GM19035 (cell line): ENCODE results near the gene MRPS17.

Source experiments
- ATAC-seq: cut with Tn5 transposase; IDR thresholded peaks from one replicate; pipeline ENCODE4 v1.9.1; 2021; ENCODE audit not compliant: unreplicated experiment

Gene MRPS17

GRCh38 chr7:55970561-55970960, 18.9 kb downstream of the MRPS17 start:
- ATAC-seq, result no peak

GRCh38 chr7:55970978-55971377, 19.3 kb downstream of the MRPS17 start:
- ATAC-seq, result no peak

DNA sequence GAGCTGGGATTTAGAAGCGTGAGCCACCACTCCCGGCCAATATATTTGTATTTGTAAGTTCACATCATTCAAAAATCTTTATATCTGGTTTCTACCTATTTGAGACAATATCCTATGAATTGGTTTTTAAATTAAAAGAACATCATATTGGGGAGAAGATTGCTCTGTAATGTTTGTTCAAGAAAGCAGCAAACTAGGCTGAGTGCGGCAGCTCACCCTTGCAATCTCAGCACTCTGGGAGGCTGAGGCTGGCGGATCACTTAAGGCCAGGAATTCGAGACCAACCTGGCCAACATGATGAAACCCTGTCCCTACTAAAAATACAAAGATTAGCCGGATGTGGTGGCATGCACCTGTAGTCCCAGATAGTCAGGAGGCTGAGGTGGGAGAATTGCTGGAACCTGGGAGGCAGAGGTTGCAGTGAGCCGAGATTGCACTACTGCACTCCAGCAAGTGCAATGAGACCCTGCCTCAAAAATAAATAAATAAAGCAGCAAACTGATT, 22.1 kb downstream of the MRPS17 start:
- ATAC-seq, result no peak

DNA sequence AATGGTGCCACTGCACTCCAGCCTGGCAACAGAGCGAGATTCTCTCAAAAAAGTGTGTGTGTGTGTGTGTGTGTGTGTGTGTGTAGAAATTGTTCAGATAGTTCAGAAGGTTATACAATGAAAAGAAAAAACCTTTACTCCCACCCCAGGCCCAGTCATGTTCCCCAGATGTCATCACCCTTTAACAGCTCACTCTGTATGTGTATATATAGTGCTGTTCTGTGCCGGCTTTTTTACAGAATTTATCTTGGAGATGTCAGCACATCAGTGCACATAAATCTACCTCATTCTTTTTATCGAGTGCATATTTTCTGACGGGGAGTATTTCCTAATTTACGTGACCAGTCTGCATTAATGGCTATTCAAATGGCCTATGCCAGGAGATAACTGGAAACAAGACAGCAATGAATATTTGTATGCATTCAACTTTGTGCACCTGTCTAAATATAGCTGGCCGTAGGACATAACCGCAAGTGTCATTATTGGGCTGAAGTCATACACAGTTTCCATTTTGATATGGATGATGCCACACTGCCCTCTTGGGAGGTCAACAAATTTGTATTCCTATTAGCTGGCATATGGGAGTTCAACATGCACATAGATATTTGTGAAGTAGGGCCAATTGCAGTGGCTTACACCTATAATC, 24.4 kb downstream of the MRPS17 start:
- ATAC-seq, result no peak

DNA sequence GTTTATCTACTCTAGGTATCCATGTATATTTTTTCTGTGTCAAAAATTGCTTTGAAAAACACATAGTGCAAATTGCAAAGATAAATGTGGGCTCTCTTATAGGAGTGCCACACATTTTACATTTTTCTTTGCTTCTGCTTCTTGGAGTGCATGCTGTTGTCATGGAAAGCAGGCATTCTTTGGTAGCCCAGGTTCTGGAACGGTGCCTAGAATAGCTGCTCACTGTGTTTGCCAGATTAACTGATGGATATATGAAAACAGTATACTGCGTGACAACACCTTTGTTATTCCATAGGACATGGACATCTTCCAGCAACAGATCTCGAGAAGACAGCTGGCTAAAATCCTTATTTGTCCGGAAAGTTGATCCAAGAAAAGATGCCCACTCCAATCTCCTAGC, 26.2 kb downstream of the MRPS17 start:
- ATAC-seq, result no peak

GRCh38 chr7:55980266-55980665, 28.6 kb downstream of the MRPS17 start:
- no peak for ATAC-seq

GRCh38 chr7:55983537-55983936, 31.9 kb downstream of the MRPS17 start:
- no peak for ATAC-seq

DNA sequence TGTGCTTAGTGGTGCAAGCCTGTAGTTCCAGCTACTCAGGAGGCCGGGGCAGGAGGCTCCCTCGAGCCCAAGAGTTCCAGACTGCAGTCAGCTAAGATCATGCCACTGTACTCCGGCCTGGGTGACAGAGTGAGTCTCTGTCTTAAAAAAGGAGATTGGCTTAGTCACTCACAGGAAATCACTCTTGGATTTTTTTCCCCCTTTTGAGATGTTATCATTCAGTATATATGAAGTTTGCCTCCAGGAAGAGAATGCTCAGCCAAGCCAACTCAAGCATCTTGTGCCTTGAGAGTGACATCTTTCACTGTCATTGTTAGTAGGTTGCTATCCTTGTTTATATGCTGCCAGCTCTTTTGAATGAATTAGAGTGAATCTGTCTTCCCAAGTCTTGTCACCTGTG, 40.7 kb downstream of the MRPS17 start:
- no peak for ATAC-seq

DNA sequence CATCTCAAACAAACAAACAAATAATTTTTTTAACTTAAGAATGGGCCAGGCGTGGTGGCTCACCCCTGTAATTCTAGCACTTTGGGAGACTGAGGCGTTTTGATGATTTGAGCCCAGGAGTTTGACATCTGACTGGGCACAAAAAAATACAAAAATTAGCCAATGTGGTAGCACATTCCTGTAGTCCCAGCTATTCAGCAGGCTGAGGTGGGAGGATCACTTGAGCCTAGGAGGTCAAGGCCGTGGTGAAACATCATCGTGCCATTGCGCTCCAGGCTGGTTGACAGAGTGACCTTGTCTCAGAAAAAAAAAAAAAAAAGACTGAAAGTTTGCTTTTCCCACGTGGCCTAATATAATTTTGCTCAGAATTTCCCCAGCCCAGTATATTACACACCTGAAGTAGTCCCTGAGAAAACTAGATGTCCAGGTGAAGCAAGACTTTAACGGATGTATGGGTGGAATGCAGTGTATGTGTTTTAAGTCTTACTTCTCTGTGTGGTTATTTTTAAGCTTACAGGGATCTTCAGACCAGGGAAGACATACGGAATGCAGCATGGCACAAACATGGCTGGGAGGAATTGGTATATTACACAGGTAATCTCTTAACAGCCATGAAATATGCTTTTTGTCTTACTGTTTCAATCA, 45.3 kb downstream of the MRPS17 start:
- ATAC-seq, result no peak

- ATAC-seq, result no peak
Measured at GRCh38 chr7:56003749-56004148, 52.1 kb downstream of the MRPS17 start.
